Stimulated activated CD4-positive, alpha-beta T cell treated with anti-CD3 and anti-CD28 coated beads, Interleukin-15, amount 100 ng/mL, for 24 hours (primary cell): ENCODE results near the gene MMP23B.
"Not testable (repeated sequence)": the region's sequence is repeated elsewhere in the genome, so short reads cannot be mapped to it uniquely, and the experiment has no call there.

ENCODE experiments used
- DNase-seq: peaks from one replicate; pipeline ENCODE4 v3.0.0-alpha.2; 2020

Gene MMP23B

GRCh38 chr1:1621173-1622009 lies 10.6 kb upstream of the MMP23B start:
- no peak for DNase-seq

- DNase-seq, result no peak
Measured at GRCh38 chr1:1622010-1622787, 9.8 kb upstream of the MMP23B start.

GRCh38 chr1:1622788-1623094 lies 9.2 kb upstream of the MMP23B start:
- DNase-seq, result no peak

- no peak for DNase-seq
Measured at GRCh38 chr1:1623181-1623630, 8.8 kb upstream of the MMP23B start.

- no peak for DNase-seq
Measured at GRCh38 chr1:1623631-1624442, 8.1 kb upstream of the MMP23B start.

GRCh38 chr1:1624443-1625403 lies 7.2 kb upstream of the MMP23B start:
- DNase-seq, result no peak

- no peak for DNase-seq
Measured at GRCh38 chr1:1625404-1625775, 6.6 kb upstream of the MMP23B start.

GRCh38 chr1:1625824-1626206 lies 6.2 kb upstream of the MMP23B start:
- no peak for DNase-seq

GRCh38 chr1:1626207-1627141 lies 5.5 kb upstream of the MMP23B start:
- no peak for DNase-seq

- DNase-seq, result no peak
Measured at GRCh38 chr1:1627261-1627828, 4.6 kb upstream of the MMP23B start.

GRCh38 chr1:1627829-1628753 lies 3.9 kb upstream of the MMP23B start:
- no peak for DNase-seq

- DNase-seq, result peak; percentile 70
Measured at GRCh38 chr1:1628754-1629429, 3.1 kb upstream of the MMP23B start.

GRCh38 chr1:1629430-1630190 lies 2.4 kb upstream of the MMP23B start:
- DNase-seq, result peak; percentile 66

- peak; percentile 92 for DNase-seq
Measured at GRCh38 chr1:1630191-1630964, 1.6 kb upstream of the MMP23B start.

- no peak for DNase-seq
Measured at GRCh38 chr1:1630965-1631781, 800 bp upstream of the MMP23B start.

GRCh38 chr1:1633409-1633808 lies 1.4 kb downstream of the MMP23B start:
- not testable (repeated sequence) for DNase-seq
